HG03457 (cell line): ENCODE results near the gene TMEM69.
"Not testable (repeated sequence)": the region's sequence is repeated elsewhere in the genome, so short reads cannot be mapped to it uniquely, and the experiment has no call there.

Experiments used
- ATAC-seq: cut with Tn5 transposase; IDR thresholded peaks from one replicate; pipeline ENCODE4 v1.9.1; 2021; ENCODE audit warnings: moderate number of reproducible peaks; ENCODE audit not compliant: unreplicated experiment

Gene TMEM69, protein sequence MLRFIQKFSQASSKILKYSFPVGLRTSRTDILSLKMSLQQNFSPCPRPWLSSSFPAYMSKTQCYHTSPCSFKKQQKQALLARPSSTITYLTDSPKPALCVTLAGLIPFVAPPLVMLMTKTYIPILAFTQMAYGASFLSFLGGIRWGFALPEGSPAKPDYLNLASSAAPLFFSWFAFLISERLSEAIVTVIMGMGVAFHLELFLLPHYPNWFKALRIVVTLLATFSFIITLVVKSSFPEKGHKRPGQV

DNA sequence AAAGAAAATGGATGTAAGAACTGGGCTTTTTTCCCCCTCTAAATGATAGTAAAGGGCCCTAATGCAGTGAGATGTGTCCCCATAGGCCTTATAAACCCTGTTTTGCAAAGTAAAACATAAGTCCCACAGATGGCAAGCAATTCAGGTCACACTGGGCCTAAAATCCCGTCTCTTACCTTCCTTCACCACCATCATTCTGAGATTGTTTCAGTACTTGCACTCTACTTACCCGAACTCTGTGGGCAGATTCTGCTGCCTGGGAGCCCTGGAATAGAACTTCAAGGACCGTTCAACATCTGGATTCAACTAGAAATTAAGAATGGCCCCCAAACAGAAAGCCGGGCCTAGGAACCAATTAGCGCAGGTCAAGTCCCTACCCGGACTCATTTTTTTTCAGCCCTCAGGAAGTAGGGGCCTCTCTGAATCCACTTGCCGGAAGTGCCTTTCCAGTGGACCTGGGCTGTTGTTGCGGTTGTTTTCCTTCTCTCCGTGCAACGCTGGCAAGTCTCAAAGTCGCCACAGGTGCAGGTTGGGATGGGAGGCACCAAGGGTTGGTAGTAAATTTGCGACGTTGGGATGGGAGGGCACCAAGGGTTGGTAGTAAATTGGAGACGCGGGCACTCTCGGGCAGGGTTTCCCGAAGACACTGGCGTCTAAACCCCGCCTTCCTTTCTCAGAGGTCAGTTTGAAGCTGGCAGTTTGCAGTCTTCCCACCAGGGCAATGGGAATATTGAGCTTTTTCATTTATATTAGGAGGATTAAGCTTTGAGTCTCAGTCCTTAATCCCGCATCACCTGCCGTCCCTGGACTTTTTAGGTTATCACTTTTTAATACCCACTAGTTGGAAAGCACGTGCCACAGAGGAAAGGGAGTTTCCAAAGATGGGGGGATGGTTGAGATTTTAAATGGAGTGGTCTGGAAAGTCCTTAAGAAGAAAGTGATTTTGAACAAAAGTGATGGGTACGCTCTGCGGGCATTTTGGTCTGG lies at the start of gene TMEM69:
Gene TMEM69, plus strand, starts transcription at position 428 of the 987 bp plus-strand sequence. CDS start 2,888 bp downstream, outside the sequence.
- ATAC-seq = no peak

DNA sequence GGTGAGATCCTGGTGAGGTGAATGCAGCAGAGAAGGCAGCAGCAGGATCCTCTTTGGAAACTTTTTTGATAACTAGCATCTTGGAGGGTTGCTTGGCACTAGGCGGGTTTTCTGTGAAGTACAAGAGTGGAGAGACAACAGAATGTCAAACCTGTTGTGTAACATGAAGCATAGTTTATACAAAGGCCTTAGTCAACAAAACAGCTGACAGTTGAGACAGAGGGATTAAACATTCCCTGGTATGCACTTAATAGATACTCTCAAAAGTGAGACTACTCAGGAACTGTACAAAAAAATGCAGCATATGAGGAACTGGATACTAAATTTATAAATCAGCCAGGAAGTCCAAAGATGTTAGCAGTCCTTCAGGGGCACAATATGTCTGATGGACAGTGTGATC lies 47.7 kb upstream of the TMEM69 start:
- no peak for ATAC-seq

GRCh38 chr1:45643321-45643720 lies 44.7 kb upstream of the TMEM69 start:
- ATAC-seq = no peak

DNA sequence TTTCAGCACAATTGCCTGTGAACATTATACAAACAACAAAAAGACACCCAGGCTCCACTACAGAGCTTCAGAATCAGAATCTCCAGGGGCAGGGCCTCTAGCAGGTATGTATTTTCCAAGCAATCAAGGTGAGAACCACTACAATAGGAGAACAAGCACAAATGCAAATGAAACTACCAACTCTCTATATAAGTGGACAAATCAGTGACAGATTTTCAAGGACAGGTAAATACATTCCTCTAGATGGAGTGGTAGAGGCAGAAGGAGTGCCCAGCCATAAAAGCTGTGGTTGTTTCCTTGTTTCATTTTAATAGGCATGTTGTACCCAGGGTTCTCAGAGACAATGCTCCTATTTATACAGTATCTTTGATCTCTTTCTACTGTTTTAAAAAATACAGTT lies 44.0 kb upstream of the TMEM69 start:
- no peak for ATAC-seq

DNA sequence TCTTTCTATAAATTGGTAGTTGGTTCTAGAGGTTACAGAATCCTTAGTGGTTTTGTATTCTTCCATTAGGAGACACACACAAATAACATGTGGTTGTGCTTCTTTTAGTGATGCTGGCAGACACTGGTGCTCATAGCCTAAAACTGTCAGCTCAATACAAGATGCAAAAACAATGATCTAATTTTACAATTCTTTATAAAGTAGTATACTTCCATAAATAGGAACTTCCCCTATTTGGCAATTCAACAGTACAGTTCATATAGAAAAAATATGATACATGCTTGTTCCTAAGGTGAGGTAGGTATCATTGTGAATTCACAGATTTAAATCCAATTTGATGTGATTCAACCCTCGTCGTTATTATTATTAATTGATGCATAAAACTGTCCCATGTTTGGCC lies 43.3 kb upstream of the TMEM69 start:
- ATAC-seq = no peak

GRCh38 chr1:45647248-45648021 lies 40.5 kb upstream of the TMEM69 start:
- ATAC-seq = no peak

DNA sequence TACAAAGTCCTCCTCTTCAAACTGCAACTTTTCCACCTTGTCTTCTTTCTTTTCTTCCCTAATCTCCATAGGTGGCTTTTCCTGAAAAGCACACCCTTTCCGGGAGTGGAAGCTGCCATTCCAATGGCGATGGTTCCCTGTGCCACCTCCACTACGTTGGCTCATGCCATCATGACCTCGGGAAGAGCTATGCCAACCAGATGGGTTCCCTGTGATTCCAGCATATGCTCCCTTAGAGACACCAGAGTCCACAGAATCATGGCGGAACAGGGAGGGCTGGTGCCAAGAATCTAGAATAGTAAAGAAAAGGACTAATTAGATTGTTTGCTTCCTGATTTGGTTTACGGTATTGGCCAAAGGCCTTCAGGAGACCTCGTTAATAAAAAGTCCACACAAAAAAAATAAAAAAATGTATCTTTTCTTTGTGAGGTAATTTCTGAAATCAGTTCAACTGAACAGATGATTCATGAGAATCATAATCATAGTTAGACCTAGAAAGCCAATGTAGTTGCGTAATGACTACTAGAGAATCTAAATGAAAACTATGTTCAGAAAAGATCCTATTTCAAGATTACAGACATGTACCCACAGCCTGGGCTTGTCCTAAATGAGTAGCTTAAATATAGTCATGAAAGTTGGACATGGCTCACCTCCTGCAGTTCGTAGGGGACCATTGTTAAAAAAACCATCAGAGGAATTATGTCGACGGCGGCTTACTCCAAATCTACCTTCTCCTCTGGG lies 33.3 kb upstream of the TMEM69 start:
- no peak for ATAC-seq

GRCh38 chr1:45656573-45657226 lies 31.3 kb upstream of the TMEM69 start:
- ATAC-seq = no peak

DNA sequence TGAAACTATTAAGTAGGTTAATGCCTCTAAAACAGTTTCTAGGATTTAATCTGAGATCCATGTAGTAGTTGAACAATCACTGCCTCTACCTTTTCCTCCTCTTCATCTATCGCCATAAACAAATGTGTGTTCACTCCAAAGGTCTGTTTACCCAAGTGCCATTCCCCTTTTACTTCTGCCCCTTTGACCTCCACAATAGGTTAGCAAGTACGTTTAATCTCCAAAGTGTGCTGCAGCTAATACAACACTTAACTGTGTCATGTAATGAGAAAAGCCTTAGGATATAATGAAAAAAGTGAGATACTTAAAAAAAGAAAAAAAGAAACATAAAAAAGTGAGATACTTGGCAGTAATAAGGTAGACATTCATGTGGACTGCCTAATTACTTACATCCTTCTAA lies 29.8 kb upstream of the TMEM69 start:
- ATAC-seq = no peak

GRCh38 chr1:45659222-45659621 lies 28.8 kb upstream of the TMEM69 start:
- no peak for ATAC-seq

GRCh38 chr1:45660336-45660735 lies 27.6 kb upstream of the TMEM69 start:
- ATAC-seq = no peak

GRCh38 chr1:45666836-45667235 lies 21.1 kb upstream of the TMEM69 start:
- ATAC-seq = no peak

DNA sequence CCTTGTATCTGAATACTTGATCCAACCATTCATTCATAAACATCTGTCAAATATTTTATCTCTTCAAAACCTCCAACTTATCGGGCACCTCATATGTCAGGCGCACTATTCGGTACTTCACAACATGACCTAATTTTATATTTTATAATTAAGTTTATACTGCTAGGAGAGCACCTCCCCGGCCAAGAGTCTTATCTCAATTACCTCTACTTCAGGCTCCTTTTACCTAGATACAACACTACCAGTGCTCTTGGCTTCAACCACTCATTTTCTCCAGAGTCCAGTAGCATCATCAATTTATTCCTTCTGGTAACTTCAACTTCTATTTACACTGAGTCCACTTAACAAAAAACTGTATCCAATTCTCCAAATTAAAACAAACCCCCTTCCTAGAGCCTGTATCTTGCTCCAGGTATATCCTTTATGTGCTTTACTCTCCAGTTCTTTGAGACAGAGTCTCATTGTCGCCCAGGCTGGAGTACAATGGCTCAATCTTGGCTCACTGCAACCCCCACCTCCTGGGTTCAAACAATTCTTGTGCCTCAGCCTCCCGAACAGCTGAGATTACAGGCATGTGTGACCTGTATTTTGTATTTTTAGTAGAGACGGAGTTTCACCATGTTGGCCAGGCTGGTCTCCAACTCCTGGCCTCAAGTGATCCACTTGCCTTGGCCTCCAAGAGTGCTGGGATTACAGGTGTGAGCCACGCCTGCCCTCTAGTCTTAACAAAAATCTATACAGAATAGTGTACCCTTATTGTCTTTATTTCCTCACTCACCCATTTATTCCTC lies 20.5 kb upstream of the TMEM69 start:
- no peak for ATAC-seq

- no peak for ATAC-seq
Measured at GRCh38 chr1:45668526-45668925, 19.5 kb upstream of the TMEM69 start.

GRCh38 chr1:45669379-45669778 lies 18.6 kb upstream of the TMEM69 start:
- ATAC-seq = no peak

DNA sequence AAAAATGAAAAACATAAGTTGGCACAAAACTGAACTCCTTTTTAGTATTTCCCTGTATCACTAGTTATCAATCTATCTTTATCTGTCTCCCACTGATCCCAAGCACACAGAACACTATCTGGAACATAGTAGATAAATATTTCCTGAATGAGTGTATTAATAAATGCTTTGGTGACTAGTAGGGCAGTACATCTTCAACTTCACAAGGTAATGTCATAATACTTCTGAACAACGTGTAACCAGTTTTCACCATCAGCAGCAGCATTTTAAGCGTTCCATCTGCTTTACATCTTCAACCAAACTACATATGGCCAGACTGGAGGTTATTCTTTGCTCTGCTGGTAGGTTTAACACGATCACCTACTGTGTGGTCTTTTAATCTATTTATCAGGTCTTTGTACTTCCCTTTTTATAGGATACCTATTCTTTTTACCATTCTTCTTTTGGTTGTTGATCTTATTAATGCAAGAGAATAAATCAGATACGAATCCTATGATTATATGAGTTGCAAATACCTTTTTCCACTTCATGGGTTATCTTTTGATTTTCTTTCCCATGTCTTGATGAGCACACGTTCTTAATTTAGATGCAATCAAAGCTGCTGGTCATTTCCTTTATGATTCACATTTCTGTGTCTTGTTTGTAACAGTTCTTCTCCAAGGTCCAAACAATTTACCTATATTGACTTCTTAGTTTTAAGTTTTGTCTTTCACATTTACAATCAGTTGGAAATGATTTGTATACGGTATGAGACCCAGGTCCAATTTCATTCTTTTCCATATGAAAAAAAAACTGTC lies 17.9 kb upstream of the TMEM69 start:
- no peak for ATAC-seq

DNA sequence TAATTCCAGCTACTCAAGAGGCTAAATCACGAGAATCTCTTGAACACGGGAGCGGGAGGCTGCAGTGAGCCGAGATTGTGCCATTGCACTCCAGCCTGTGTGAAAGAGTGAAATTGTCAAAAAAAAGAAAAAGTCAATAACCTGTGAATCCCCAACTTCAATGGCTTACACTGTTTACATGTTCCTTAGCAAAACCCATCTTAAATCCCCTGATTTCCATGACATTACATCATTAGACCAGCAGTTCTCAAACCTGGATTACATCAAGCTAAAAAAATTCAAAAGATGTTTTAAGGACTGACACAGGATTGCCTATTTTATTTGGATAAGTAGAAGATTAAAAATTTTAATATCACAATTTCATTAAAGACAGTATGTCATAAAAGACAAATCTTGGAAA lies 14.0 kb upstream of the TMEM69 start:
- no peak for ATAC-seq

DNA sequence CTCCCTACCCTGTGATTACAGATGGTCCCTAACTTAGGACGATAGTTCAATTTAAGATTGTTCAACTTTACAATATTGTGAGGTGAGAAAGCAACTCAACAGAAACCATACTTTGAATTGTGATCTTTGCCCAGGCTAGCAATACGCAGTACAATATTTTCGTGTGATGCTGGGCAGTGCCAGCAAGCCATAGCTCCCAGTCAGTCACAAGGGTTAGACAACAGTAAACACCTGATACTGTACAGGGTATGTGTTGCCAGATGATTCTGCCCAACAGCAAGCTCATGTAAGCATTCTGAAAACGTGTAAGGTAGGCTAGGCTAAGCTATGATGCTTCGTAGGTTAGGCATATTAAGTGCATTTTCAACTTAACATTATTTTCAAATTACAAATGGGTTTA lies 13.5 kb upstream of the TMEM69 start:
- no peak for ATAC-seq

DNA sequence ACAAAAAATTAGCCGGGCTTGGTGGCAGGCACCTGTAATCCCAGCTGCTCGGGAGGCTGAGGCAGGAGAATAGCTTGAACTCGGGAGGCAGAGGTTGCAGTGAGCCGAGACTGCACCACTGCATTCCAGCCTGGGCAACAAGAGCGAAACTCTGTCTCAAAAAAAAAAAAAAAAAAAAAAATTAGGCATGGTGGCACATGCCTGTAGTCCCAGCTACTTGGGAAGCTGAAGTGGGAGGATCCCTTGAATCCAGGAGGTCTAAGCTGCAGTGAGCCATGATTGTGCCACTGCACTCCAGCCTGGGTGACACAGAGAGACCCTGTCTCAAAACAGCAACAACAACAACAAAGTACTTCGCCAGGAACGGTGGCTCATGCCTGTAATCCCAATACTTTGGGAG lies 11.4 kb upstream of the TMEM69 start:
- not testable (repeated sequence) for ATAC-seq
